SU-DHL-6 (cell line): ENCODE measurements around the gene UBR3.

Source experiments
- CTCF ChIP-seq: fragments of 200-600 bp; sonication (generic); IDR thresholded peaks from one replicate; pipeline ENCODE4 v1.5.1; 2017; ENCODE audit warnings: antibody characterized with exemption, mild to moderate bottlenecking, low read length, moderate library complexity; ENCODE audit not compliant: insufficient read depth, poor library complexity, severe bottlenecking
- EZH2phosphoT487 ChIP-seq: fragments of 200-600 bp; sonication (generic), shearing (Covaris generic); conservative IDR thresholded peaks from 2 replicates; pipeline ENCODE4 v1.6.1; 2018; ENCODE audit warnings: mild to moderate bottlenecking, antibody characterized with exemption, low read length, moderate library complexity, mixed read lengths

GRCh38 chr2:170086751-170087412 is 259.6 kb downstream of the UBR3 start:
- no peak for TF ChIP-seq CTCF
- no peak for TF ChIP-seq EZH2phosphoT487
